ENCODE data around the gene DNAJC22.

DNAJC22 gene

GRCh38 chr12:49345051-49345824, 1.4 kb upstream of the DNAJC22 start:
- DNase-seq (ENCODE audit: low spot score): no peak

GRCh38 chr12:49345825-49346658, 646 bp upstream of the DNAJC22 start:
- DNase-seq (ENCODE audit: low spot score): no peak

DNA sequence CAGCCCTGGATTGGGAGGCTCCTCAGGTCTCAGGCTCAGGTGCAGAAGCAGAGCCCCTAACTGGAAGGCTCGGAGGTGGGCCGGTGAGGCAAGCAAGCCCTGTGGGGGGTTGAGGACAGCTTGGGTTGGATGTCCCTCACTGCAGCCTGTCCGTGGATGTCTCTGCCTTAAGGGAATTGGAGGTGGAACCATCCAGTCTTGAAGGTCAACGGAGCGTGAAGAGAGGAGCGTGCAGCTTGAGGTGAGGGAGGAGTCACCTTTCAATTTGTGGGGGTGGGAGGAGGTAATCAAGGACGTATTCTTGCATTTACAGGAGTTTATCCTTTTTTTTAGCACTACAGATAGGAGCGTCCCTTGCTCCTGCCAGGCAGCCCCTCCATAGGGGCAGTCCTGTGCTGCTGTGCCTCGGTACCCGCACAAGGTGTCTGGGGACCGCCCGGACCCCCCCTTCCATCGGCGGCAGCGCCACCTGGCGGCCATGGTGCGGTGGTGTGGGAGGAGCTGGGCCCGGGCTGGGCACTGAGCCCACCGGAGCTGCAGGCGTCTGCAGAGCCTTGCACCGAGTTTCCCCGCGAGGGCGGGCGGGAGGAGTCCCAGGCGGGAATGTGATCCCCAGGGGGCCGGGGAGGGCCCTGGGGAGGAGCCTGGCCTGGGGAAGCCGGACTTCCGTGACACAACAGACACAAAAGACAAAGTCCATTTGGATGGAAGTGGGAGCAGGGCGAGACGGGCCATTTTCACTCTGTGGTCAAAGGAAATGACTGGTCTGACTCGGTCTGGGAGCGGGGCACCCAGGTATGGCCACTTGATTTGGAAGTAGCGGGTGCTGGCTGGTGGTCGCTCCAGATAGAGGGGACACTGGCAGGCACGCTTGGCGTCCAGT, 864 bp downstream of the DNAJC22 start:
- DNase-seq (ENCODE audit: low spot score): peak; percentile 98

GRCh38 chr12:49348781-49349180, 2.1 kb downstream of the DNAJC22 start:
- DNase-seq (ENCODE audit: low spot score): no peak

DNA sequence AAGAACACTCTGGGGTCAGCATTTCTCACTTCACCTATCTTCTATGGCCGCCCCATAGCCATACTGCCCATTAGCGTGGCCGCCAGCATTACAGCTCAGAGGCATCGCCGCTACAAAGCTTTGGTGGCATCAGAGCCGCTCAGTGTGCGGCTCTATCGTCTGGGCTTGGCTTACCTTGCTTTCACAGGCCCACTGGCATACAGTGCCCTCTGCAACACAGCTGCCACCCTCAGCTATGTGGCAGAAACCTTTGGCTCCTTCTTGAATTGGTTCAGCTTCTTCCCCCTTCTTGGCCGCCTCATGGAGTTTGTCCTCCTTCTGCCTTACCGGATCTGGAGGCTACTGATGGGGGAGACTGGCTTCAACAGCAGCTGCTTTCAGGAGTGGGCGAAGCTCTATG, 2.6 kb downstream of the DNAJC22 start:
- no peak for DNase-seq (ENCODE audit: low spot score)

DNA sequence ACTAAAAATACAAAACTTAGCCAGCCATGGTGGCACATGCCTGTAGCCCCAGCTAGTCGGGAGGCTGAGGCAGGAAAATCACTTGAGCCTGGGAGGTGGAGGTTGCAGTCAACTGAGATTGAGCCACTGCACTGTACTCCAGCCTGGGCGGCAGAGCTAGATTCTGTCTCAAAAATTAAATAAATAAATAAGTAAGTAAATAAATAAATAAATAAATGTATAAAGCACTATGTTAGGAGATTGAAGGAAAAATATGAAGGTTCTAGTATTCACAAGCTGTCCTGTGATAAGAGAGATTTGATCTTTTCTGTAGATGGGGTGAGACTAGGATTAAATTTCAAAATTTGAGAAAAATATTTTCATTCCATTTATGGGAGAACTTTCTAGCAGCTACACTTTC, 5.7 kb downstream of the DNAJC22 start:
- DNase-seq (ENCODE audit: low spot score): no peak

DNA sequence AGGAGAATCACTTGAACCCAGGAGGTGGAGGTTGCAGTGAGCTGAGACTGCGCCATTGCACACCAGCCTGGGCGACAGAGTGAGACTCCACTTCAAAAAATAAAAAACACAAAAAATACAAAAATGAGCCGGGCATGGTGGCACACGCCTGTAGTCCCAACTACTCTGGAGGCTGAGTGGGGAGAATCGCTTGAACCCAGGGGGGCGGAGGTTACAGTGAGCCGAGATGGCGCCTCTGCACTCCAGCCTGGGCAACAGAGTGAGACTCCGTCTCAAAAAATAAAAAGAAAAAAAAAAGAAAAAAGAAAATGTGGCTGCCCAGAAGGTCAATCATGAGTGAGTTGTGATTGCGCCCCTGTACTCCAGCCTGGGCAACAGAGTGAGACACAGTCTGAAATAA, 9.2 kb downstream of the DNAJC22 start:
- DNase-seq (ENCODE audit: low spot score): no peak

- DNase-seq (ENCODE audit: low spot score): no peak
Measured at GRCh38 chr12:49357103-49357678, 10.5 kb downstream of the DNAJC22 start.

- DNase-seq (ENCODE audit: low spot score): peak; percentile 60
Measured at GRCh38 chr12:49358483-49359141, 11.9 kb downstream of the DNAJC22 start.

GRCh38 chr12:49359671-49360070, 13.0 kb downstream of the DNAJC22 start:
- no peak for DNase-seq (ENCODE audit: low spot score)

GRCh38 chr12:49362077-49362476, 15.4 kb downstream of the DNAJC22 start:
- DNase-seq (ENCODE audit: low spot score): no peak

DNA sequence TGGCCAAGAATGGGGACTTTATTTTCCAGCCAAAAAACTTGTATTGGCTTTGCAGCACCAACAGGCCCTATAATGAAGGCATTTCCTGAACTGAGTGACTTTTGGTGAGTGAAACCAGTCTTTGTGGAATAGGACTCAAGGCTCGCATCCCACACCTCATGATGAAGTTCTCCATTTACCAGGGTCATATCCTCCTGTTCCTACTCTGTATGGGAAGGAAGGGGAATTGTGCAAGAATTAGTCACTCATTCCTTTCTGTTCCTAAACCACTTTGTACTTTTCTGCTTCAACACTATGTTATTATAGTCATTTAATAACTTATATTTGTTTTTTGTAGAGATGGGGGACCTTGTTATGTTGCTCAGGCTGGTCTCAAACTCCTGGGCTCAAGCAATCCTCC, 18.3 kb downstream of the DNAJC22 start:
- no peak for DNase-seq (ENCODE audit: low spot score)

GRCh38 chr12:49365542-49365941, 18.9 kb downstream of the DNAJC22 start:
- no peak for DNase-seq (ENCODE audit: low spot score)

DNA sequence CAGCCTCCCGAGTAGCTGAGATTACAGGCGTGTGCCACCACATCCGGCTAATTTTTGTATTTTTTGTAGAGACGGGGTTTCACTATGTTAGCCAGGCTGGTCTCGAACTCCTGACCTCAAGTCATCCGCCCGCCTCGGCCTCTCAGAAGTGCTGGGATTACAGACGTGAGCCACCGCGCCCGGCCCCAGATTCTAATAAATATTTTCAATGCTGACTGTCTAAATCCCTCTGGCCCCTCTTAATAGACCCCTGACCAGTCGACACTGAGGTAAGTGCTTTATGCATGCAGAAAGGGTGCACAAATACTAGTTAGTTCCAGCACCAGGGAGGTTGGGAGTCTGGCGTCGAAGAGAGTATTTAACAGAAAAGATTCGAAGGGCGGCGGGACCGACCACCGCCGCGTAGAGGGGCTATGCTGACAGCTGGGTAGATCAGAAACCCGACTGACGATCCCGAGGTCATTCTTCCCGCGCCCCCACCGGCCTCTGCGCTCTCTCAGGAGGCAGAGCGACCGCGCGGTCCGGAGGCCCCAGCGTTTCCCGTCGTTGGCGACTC, 19.5 kb downstream of the DNAJC22 start:
- no peak for DNase-seq (ENCODE audit: low spot score)

GRCh38 chr12:49366652-49367380, 20.1 kb downstream of the DNAJC22 start:
- DNase-seq (ENCODE audit: low spot score): peak; percentile 95

DNA sequence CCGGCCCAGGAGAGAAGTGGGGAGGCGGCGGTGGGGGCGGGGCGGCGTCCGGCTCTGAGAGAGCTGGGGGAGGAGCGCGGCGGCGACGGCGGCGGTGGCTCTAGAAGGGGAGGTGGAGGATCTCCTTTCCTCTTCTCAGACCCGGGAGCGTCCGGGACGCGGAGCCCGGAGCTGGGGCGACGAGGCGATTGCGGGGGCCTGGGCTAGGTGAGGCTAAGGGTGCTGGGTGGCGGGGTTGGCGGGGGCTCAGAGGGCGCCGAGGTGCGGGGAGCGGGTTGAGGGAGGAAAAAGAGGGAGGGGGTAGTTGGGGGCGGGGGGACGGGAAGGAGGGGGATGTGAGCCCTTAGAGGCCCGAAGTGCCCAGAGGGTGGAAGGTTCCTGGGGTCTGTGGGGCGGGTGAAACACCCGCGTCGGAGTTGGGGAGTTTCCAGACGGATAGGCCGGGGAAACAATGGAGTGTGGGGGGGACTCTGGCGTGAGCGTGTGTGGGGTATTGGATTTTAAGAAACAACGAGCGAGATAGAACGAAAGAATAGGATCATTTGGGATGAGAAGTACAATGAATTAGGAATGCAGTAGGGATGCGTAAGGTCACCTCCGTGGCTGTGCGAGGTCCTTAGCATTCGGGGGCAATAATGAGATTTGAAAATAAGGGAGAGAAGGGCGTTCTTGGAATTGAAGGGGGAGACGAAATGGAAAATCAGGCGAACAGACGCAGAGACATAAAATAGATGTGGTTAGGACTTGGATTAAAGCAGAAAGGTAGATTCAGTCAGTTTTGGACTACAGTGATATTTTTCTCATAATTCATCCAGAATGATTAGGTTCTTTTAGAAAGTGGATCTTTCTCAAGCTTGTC, 20.9 kb downstream of the DNAJC22 start, which contains the start of gene SPATS2:
Gene SPATS2 (plus strand): TSS at position 82 of the 859 bp plus-strand sequence. CDS start 93,551 bp downstream, outside the sequence.
- no peak for DNase-seq (ENCODE audit: low spot score)

- no peak for DNase-seq (ENCODE audit: low spot score)
Measured at GRCh38 chr12:49368240-49368600, 21.5 kb downstream of the DNAJC22 start.

GRCh38 chr12:49369411-49370145, 22.9 kb downstream of the DNAJC22 start:
- no peak for DNase-seq (ENCODE audit: low spot score)

- no peak for DNase-seq (ENCODE audit: low spot score)
Measured at GRCh38 chr12:49370539-49370938, 23.9 kb downstream of the DNAJC22 start.

Data from COLO829 (cell line).